Calu3 (cell line): ENCODE data around the gene AGPAT4. TPM values are rescaled to one million over a fixed set of nuclear protein-coding genes. Genes with fewer than 3 reads are reported as not detected.

ENCODE experiments used
- BruUV-seq: library from RNA; stranded (reverse); fragments of 400-500 nt; replicated peaks from 2 replicates; lab custom pipeline; 2021; lab: Mats Ljungman, UMichigan
- CTCF ChIA-PET: fragments of 300-600 bp; sonication (Branson Sonifier 250); formaldehyde crosslinking; loops from one replicate; lab custom pipeline; 2022; ENCODE audit warnings: antibody characterized with exemption; lab: Charles Lee
- DNase-seq: peaks from one replicate; pipeline ENCODE4 v3.0.0; 2022
- H3K27ac Mint-ChIP-seq: one replicate; pipeline ENCODE4 v1.8.0; 2022; ENCODE audit warnings: mixed read lengths; ENCODE audit not compliant: unreplicated experiment
- H3K27me3 Mint-ChIP-seq: one replicate; pipeline ENCODE4 v1.8.0; 2022; ENCODE audit warnings: mixed read lengths; ENCODE audit not compliant: unreplicated experiment
- H3K36me3 Mint-ChIP-seq: one replicate; pipeline ENCODE4 v1.8.0; 2022; ENCODE audit warnings: mild to moderate bottlenecking, moderate library complexity, mixed read lengths; ENCODE audit not compliant: insufficient read depth, unreplicated experiment
- H3K4me1 Mint-ChIP-seq: one replicate; pipeline ENCODE4 v1.8.0; 2022; ENCODE audit warnings: mild to moderate bottlenecking, low read depth, mixed read lengths; ENCODE audit not compliant: unreplicated experiment
- H3K4me3 Mint-ChIP-seq: one replicate; pipeline ENCODE4 v1.8.0; 2022; ENCODE audit warnings: mild to moderate bottlenecking, low read depth, moderate library complexity, mixed read lengths; ENCODE audit not compliant: unreplicated experiment
- H3K9me3 Mint-ChIP-seq: one replicate; pipeline ENCODE4 v1.8.0; 2022; ENCODE audit warnings: low read depth, mixed read lengths; ENCODE audit not compliant: unreplicated experiment
- intact Hi-C: fragments of 100-400 bp; cut with micrococcal nuclease; formaldehyde crosslinking; loops from one replicate; pipeline ENCODE4 v1.10.0; 2022; ENCODE audit not compliant: unreplicated experiment
- total RNA-seq: library from RNA; stranded (reverse); gene quantifications from 2 replicates; pipeline ENCODE4 v1.2.3, GENCODE V29; 2022
- TF ChIP-seq, protein P1 (sequence below): fragments of 200-600 bp; IDR thresholded peaks from one replicate; pipeline ENCODE4 v1.8.0; 2022; ENCODE audit warnings: antibody characterized with exemption; ENCODE audit not compliant: unreplicated experiment

The AGPAT4 gene
- total RNA-seq, 1 experiment from 2014 or later = 11.3 TPM

GRCh38 chr6:161139304-161139765 lies 134.5 kb downstream of the AGPAT4 start:
- CTCF ChIA-PET = no interaction called here
- H3K9me3 Mint-ChIP-seq = no peaks in the 10 kb centered on the region

GRCh38 chr6:161138543-161139303 lies 135.1 kb downstream of the AGPAT4 start:
- DNase-seq = no peak
- no TSS peak for BruUV-seq
- Mint-ChIP-seq H3K27me3 (no peaks in the 10 kb centered on the region), H3K27ac (no peak overlapping the region), H3K4me3 (no peak overlapping the region), H3K36me3 (peaks cover 23% of the 10 kb centered on the region), H3K9me3 (no peaks in the 10 kb centered on the region), H3K4me1 (no peaks in the 10 kb centered on the region)
- CTCF ChIA-PET = no interaction called here
- TF ChIP-seq, protein P1, sequence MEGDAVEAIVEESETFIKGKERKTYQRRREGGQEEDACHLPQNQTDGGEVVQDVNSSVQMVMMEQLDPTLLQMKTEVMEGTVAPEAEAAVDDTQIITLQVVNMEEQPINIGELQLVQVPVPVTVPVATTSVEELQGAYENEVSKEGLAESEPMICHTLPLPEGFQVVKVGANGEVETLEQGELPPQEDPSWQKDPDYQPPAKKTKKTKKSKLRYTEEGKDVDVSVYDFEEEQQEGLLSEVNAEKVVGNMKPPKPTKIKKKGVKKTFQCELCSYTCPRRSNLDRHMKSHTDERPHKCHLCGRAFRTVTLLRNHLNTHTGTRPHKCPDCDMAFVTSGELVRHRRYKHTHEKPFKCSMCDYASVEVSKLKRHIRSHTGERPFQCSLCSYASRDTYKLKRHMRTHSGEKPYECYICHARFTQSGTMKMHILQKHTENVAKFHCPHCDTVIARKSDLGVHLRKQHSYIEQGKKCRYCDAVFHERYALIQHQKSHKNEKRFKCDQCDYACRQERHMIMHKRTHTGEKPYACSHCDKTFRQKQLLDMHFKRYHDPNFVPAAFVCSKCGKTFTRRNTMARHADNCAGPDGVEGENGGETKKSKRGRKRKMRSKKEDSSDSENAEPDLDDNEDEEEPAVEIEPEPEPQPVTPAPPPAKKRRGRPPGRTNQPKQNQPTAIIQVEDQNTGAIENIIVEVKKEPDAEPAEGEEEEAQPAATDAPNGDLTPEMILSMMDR = no peak
- intact Hi-C loops = no loop called here

More at GRCh38 chr6:161139304-161139765, 134.5 kb downstream of the AGPAT4 start:
- H3K4me1 Mint-ChIP-seq = no peaks in the 10 kb centered on the region
- intact Hi-C loops = no loop called here
- H3K27ac Mint-ChIP-seq = no peak overlapping the region
- TF ChIP-seq, protein P1 = no peak
- no peaks in the 10 kb centered on the region for H3K27me3 Mint-ChIP-seq
- peaks cover 23% of the 10 kb centered on the region for H3K36me3 Mint-ChIP-seq
- DNase-seq = no peak
- no peak overlapping the region for H3K4me3 Mint-ChIP-seq
- BruUV-seq = no TSS peak

DNA sequence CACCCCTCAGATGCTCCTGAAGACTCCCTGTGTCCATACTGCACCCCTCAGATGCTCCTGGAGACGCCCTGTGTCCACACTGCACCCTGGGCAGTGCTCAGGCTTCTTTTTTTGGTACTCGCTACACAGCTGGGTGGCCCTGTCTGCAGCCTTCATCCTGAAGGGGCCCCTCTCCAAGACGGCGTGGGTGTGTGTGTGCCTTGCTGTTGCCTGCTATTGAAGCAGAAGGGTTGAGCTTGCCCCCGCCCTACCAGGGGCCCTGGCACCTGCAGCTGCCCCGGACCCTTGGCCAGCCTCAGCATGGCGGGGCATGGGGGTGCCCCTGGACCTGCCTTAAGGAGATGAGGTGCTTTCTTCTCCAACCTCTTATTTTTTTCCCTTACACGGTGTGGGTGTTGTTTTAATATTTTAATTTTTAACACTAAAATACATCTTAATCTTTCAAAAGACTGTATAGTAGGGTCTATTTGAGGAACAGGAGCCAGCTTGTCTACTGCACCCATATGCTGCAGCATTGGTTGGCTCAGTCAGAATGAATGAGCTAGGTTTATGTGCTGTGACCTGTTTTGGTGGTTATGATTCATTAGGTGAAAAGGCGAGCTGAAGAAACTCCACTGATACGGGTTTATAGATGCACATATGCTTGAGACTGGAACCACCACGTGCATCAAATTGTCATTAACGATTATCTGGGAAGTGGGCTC lies 135.9 kb downstream of the AGPAT4 start:
- no peak for DNase-seq
- Mint-ChIP-seq H3K4me1 (no peaks in the 10 kb centered on the region), H3K27me3 (no peaks in the 10 kb centered on the region), H3K4me3 (no peak overlapping the region), H3K36me3 (peaks cover 28% of the 10 kb centered on the region), H3K9me3 (no peaks in the 10 kb centered on the region), H3K27ac (no peak overlapping the region)
- CTCF ChIA-PET = no interaction called here
- BruUV-seq = no TSS peak
- TF ChIP-seq, protein P1 = no peak
- intact Hi-C loops = no loop called here

DNA sequence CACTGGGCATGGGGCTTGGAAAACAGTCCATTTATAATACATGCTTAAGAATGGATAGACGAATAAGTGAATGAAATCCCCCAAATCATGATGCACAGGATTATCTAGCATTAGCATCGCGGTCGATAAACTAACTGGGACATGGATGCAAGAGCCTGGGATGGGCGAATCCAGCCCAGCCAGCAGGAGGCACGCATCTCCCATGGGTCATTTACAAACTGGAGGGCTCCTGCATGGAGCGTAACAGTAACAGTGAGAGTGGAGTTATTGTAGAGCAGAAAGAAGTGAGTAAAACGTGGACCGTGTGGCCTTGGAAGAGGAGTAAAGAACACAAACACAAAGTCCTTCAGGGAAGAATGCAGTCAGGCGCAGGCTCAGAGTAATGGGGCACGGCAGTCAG lies 136.5 kb downstream of the AGPAT4 start:
- no peak for DNase-seq
- no peaks in the 10 kb centered on the region for H3K4me1 Mint-ChIP-seq
- H3K9me3 Mint-ChIP-seq = no peaks in the 10 kb centered on the region
- H3K36me3 Mint-ChIP-seq = peaks cover 25% of the 10 kb centered on the region
- H3K4me3 Mint-ChIP-seq = no peak overlapping the region
- no peak overlapping the region for H3K27ac Mint-ChIP-seq
- H3K27me3 Mint-ChIP-seq = no peaks in the 10 kb centered on the region
- intact Hi-C loops = no loop called here
- TF ChIP-seq, protein P1 = no peak
- CTCF ChIA-PET = no interaction called here
- no TSS peak for BruUV-seq
